Hindlimb muscle (tissue), 1 donor: ENCODE results near the gene NSL1. TPM values are rescaled to one million over a fixed set of nuclear protein-coding genes. Genes with fewer than 3 reads are reported as not detected.
"Not testable (repeated sequence)": the region's sequence is repeated elsewhere in the genome, so short reads cannot be mapped to it uniquely, and the experiment has no call there.

ENCODE experiments used
- DNase-seq: peaks from one replicate; pipeline ENCODE4 v3.0.0-alpha.2; 2013
- polyA plus RNA-seq: library from polyadenylated mRNA; unstranded; fragments of 120-200 nt; gene quantifications from one replicate; pipeline ENCODE4 v1.2.1, GENCODE V29; 2013; ENCODE audit not compliant: insufficient read length

Gene NSL1
- polyA plus RNA-seq, 1 donor = 31.8 TPM

GRCh38 chr1:212782422-212783154, 9.0 kb downstream of the NSL1 start:
- DNase-seq = no peak

- DNase-seq = no peak
Measured at GRCh38 chr1:212781225-212781624, 10.4 kb downstream of the NSL1 start.

- DNase-seq = no peak
Measured at GRCh38 chr1:212780759-212781158, 10.8 kb downstream of the NSL1 start.

- DNase-seq = not testable (repeated sequence)
Measured at GRCh38 chr1:212779086-212779485, 12.5 kb downstream of the NSL1 start.

- DNase-seq = no peak
Measured at GRCh38 chr1:212777151-212777550, 14.4 kb downstream of the NSL1 start.

- no peak for DNase-seq
Measured at GRCh38 chr1:212775241-212775640, 16.3 kb downstream of the NSL1 start.

- DNase-seq = no peak
Measured at GRCh38 chr1:212774584-212774983, 17.0 kb downstream of the NSL1 start.

- no peak for DNase-seq
Measured at GRCh38 chr1:212773011-212773410, 18.6 kb downstream of the NSL1 start.

GRCh38 chr1:212771341-212771740, 20.2 kb downstream of the NSL1 start:
- DNase-seq = no peak

GRCh38 chr1:212769459-212770167, 22.0 kb downstream of the NSL1 start:
- DNase-seq = no peak

GRCh38 chr1:212766825-212767224, 24.8 kb downstream of the NSL1 start:
- DNase-seq = not testable (repeated sequence)

GRCh38 chr1:212764718-212765281, 26.8 kb downstream of the NSL1 start:
- DNase-seq = not testable (repeated sequence)

- no peak for DNase-seq
Measured at GRCh38 chr1:212762839-212763238, 28.7 kb downstream of the NSL1 start.

- DNase-seq = no peak
Measured at GRCh38 chr1:212762234-212762633, 29.3 kb downstream of the NSL1 start.

- DNase-seq = no peak
Measured at GRCh38 chr1:212760126-212760823, 31.3 kb downstream of the NSL1 start.

- no peak for DNase-seq
Measured at GRCh38 chr1:212759683-212760082, 31.9 kb downstream of the NSL1 start.

GRCh38 chr1:212754680-212755079, 36.9 kb downstream of the NSL1 start:
- DNase-seq = no peak

- no peak for DNase-seq
Measured at GRCh38 chr1:212754193-212754592, 37.4 kb downstream of the NSL1 start.

- no peak for DNase-seq
Measured at GRCh38 chr1:212753749-212754148, 37.8 kb downstream of the NSL1 start.

- DNase-seq = no peak
Measured at GRCh38 chr1:212752934-212753497, 38.6 kb downstream of the NSL1 start.

GRCh38 chr1:212752252-212752933, 39.2 kb downstream of the NSL1 start:
- DNase-seq = no peak
